Measurements from ENCODE around the gene ACVR1. TPM values are rescaled to one million over a fixed set of nuclear protein-coding genes. Genes with fewer than 3 reads are reported as not detected.

ACVR1 gene
- total RNA-seq, 1 donor from 2014 or later = 4.4 TPM

DNA sequence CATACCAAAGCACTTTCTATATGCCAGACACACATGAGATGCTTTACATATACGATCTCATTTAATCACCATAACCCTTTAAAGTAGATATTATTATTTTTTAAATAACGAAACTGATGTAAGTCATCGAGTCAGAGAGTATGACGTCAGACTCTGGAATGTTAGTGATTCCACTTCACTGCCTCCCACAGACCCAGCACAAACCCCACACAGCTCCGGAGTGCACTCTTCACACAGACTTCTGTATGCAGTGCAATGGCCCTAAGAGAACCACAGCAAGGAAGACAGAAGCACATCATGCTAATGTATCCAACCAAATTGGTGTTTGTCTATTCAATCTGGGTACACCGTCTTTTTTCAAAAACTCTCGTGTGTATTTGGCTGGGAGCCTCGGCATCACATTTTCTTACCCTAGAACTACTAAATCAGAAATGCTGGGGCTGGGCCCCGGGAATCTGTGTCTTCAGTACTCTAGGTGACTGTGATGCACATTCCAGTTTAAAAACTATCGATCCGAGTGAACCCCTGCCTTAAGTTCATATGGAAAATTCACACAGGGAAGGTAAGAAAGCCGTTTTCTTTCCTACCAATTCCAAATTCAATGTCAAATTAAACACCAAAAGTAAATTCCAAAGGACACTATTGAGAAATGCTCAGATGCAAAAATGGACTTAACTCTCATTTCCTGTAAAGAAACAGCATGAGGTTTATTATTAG lies 129.7 kb downstream of the ACVR1 start:
- ChIA-PET CTCF (no interaction called here), POLR2A (no interaction called here)
- DNase-seq = no peak
- TF ChIP-seq, protein P1, sequence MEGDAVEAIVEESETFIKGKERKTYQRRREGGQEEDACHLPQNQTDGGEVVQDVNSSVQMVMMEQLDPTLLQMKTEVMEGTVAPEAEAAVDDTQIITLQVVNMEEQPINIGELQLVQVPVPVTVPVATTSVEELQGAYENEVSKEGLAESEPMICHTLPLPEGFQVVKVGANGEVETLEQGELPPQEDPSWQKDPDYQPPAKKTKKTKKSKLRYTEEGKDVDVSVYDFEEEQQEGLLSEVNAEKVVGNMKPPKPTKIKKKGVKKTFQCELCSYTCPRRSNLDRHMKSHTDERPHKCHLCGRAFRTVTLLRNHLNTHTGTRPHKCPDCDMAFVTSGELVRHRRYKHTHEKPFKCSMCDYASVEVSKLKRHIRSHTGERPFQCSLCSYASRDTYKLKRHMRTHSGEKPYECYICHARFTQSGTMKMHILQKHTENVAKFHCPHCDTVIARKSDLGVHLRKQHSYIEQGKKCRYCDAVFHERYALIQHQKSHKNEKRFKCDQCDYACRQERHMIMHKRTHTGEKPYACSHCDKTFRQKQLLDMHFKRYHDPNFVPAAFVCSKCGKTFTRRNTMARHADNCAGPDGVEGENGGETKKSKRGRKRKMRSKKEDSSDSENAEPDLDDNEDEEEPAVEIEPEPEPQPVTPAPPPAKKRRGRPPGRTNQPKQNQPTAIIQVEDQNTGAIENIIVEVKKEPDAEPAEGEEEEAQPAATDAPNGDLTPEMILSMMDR (IDR thresholded peaks at IDR 0.05) = no peak
- Mint-ChIP-seq H3K4me1 (no peaks in the 10 kb centered on the region), H3K36me3 (ENCODE audit: low read depth) (peaks cover 8% of the 10 kb centered on the region), H3K9me3 (no peaks in the 10 kb centered on the region), H3K4me3 (no peak overlapping the region), H3K27ac (no peak overlapping the region), H3K27me3 (no peaks in the 10 kb centered on the region)
- intact Hi-C loops (cut with micrococcal nuclease) = no loop called here
- ATAC-seq (ENCODE audit: low read depth) = no peak

DNA sequence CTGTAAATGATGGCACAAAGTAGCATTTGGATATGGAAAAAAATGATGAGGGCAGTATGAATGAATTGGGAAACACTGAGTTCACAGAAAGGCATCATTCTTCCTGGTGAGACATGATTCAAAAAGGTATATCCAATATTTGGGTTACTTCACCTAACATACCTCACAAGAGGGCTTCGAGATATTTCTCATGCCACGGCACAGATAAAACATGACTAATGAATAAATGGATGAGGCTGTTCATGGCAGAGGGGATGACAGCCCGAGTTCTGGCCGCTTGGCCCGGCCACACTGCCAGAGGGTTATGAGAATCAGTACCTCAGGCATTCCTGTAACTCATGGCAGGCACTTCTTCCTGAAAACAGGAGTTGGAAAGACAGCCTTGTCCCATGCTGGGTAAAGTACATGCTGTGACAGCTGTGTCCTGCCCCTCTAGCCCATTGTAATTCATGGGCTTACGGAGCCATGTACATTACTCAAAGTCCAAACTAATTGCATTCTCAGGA lies 131.5 kb downstream of the ACVR1 start:
- H3K36me3 Mint-ChIP-seq (ENCODE audit: low read depth) = peaks cover 3% of the 10 kb centered on the region
- ChIA-PET POLR2A (no interaction called here), CTCF (no interaction called here)
- H3K27me3 Mint-ChIP-seq = no peaks in the 10 kb centered on the region
- TF ChIP-seq, protein P1 (IDR thresholded peaks at IDR 0.05) = no peak
- H3K4me1 Mint-ChIP-seq = no peaks in the 10 kb centered on the region
- intact Hi-C loops (cut with micrococcal nuclease) = no loop called here
- H3K9me3 Mint-ChIP-seq = no peaks in the 10 kb centered on the region
- no peak overlapping the region for H3K27ac Mint-ChIP-seq
- DNase-seq = no peak
- no peak for ATAC-seq (ENCODE audit: low read depth)
- no peak overlapping the region for H3K4me3 Mint-ChIP-seq

DNA sequence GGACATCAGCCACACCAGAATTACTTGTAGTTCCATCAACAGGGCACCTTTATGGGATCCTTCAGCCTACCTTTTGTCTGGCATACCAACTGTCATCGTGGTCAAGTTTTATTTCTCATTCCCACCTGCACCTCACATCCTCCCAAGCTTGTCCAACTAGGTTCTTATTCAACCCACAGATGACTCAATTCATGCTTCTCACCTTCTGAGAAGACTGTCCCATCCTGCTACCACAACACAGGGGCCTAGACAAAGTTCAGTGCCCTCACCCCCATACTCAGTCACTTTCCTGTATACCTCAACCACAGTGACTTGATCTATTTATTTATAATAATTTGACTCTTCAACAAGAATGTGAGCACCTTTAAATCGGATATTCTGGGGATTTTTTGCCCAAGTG lies 133.1 kb downstream of the ACVR1 start:
- Mint-ChIP-seq H3K36me3 (ENCODE audit: low read depth) (peaks cover 7% of the 10 kb centered on the region), H3K4me1 (no peaks in the 10 kb centered on the region), H3K27me3 (no peaks in the 10 kb centered on the region), H3K4me3 (no peak overlapping the region), H3K27ac (no peak overlapping the region), H3K9me3 (no peaks in the 10 kb centered on the region)
- TF ChIP-seq, protein P1 (IDR thresholded peaks at IDR 0.05) = no peak
- ATAC-seq (ENCODE audit: low read depth) (no peak), DNase-seq (no peak)
- ChIA-PET CTCF (no interaction called here), POLR2A (no interaction called here)
- intact Hi-C loops (cut with micrococcal nuclease) = no loop called here

DNA sequence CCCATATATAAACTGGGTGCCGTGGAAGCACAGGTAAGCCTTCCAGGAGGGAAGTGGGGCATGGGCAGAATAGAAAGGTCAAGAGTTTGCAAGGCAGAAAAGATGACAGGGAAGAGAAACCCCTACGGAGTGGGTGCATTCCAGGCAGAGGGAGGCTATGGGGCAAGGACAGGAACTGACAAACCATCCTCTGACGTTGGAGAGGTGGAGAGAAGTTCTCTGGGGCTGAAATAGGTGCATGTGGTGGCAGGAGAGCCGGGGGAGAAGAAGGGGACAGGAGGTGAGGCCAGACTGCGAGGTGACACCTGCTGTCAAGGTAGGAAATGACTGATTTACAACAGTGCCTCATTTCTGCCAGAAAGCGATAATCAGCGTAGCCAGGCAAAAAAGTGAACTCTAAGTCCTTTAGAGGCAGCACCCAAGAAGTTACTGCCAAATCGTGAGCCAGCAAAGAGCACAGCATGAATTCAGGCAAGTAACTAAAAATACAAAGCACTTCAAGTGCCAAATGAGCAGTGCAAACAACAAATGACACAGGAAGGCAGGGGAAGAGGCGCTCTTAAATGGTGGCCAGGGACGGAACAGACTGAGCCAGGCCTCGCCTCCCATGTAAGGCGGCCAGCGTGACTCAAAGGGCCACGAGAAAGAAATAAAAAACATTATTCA lies 134.2 kb downstream of the ACVR1 start:
- intact Hi-C loops (cut with micrococcal nuclease) = no loop called here
- TF ChIP-seq, protein P1 (IDR thresholded peaks at IDR 0.05) = no peak
- ATAC-seq (ENCODE audit: low read depth) = no peak

DNA sequence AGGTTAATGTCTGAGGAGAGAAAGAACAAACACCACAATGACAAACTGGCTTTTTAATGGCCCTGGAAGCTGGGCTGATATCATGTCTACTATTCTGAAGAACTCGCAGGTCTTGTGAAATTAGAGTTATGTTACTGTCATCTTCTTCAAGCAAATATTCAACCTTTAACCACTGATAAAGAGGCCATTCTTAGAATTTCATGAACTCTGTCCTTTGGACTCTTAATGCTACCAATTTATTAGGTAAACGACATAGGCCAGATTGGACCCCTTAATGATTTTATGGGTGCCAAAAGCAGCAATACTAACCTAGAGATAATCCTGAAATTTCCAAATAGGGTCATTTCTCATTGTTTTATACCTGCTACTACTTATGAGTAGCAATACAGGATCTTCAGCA lies 138.5 kb downstream of the ACVR1 start:
- intact Hi-C loops (cut with micrococcal nuclease) = no loop called here
- TF ChIP-seq, protein P1 (IDR thresholded peaks at IDR 0.05) = no peak
- H3K36me3 Mint-ChIP-seq (ENCODE audit: low read depth) = peaks cover 50% of the 10 kb centered on the region

More for the DNA sequence above, 134.2 kb downstream of the ACVR1 start:
- H3K9me3 Mint-ChIP-seq = no peaks in the 10 kb centered on the region
- CTCF ChIA-PET = no interaction called here
- no peaks in the 10 kb centered on the region for H3K4me1 Mint-ChIP-seq
- peaks cover 18% of the 10 kb centered on the region for H3K36me3 Mint-ChIP-seq (ENCODE audit: low read depth)
- H3K4me3 Mint-ChIP-seq = no peak overlapping the region
- H3K27ac Mint-ChIP-seq = no peak overlapping the region
- POLR2A ChIA-PET = interaction anchor here (0.6 kb wide), 1 partner anchor 250 kb away, joined by 3 read pairs; no protein-coding TSS in a partner anchor
- DNase-seq = no peak
- no peaks in the 10 kb centered on the region for H3K27me3 Mint-ChIP-seq

More for the DNA sequence above, 138.5 kb downstream of the ACVR1 start:
- no peak for DNase-seq
- ATAC-seq (ENCODE audit: low read depth) = no peak
- ChIA-PET POLR2A (no interaction called here), CTCF (no interaction called here)
- Mint-ChIP-seq H3K4me1 (no peaks in the 10 kb centered on the region), H3K4me3 (no peak overlapping the region), H3K27ac (no peak overlapping the region), H3K9me3 (peaks cover 3% of the 10 kb centered on the region), H3K27me3 (no peaks in the 10 kb centered on the region)

All from activated B cell treated with CpG ODN at 0.5 μM for 24 hours (primary cell).